HCT116 (cell line): ENCODE measurements around the gene SNTN. TPM values are rescaled to one million over a fixed set of nuclear protein-coding genes. Genes with fewer than 3 reads are reported as not detected.

Experiments used
- ATAC-seq: fragments of 200-7000 bp; cut with Tn5 transposase; 2 replicates; pipeline ENCODE4 v1.9.1; 2020; ENCODE audit warnings: mild to moderate bottlenecking, moderate library complexity
- BruUV-seq: library from RNA; stranded (reverse); fragments of 400-500 nt; replicated peaks from 2 replicates; lab custom pipeline; 2021; lab: Mats Ljungman, UMichigan
- CTCF ChIA-PET: fragments of 300-600 bp; sonication (Branson Sonifier 250); formaldehyde crosslinking; loops from one replicate; lab custom pipeline; 2021; ENCODE audit warnings: antibody characterized with exemption; lab: Charles Lee
- POLR2A ChIA-PET: fragments of 300-600, 350-600 bp; sonication (Branson Sonifier 250); formaldehyde crosslinking; loops from one replicate; lab custom pipeline; 2021; ENCODE audit warnings: antibody characterized with exemption; lab: Charles Lee
- RAD21 ChIA-PET, 2 experiments: fragments of 300-600 bp; sonication (Branson Sonifier 250); formaldehyde crosslinking; loops; one replicate each; lab custom pipeline; 2023; ENCODE audit warnings: low total read pairs in 2 of 2; ENCODE audit not compliant: uncharacterized antibody in 2 of 2, unreplicated experiment in 2 of 2, low non-redundant PET in 1 of 2; lab: Charles Lee
- DNase-seq: peaks from one replicate; pipeline ENCODE4 v3.0.0-alpha.2; 2010; ENCODE audit warnings: low read depth, low spot score
- H2AFZ ChIP-seq: fragments of 200-600 bp; shearing (Covaris generic), sonication (generic); 2 replicates; pipeline ENCODE4 v1.6.1; 2017; ENCODE audit warnings: low read depth, mixed run types, mixed read lengths, antibody characterized with exemption, low read length; ENCODE audit not compliant: poor library complexity, severe bottlenecking
- H3K27ac ChIP-seq: 2 replicates; pipeline ENCODE4 v1.5.1; 2012; ENCODE audit warnings: low read depth, low read length
- H3K27me3 ChIP-seq: fragments of 200-600 bp; sonication (generic); 2 replicates; pipeline ENCODE4 v1.6.1; 2016; ENCODE audit warnings: mixed run types, low read length, mixed read lengths; ENCODE audit not compliant: insufficient read depth
- H3K36me3 ChIP-seq, 2 experiments: fragments of 200-500 bp in 1 of 2; fragments of 200-600 bp in 1 of 2; sonication (Bioruptor generic) in 1 of 2; sonication (generic) in 1 of 2; 2 replicates each; pipeline versions ENCODE4 v1.5.1 to v1.6.1; 2014 to 2016; ENCODE audit warnings: low read length in 2 of 2, inconsistent platforms in 1 of 2, mixed read lengths in 1 of 2, mixed run types in 1 of 2; ENCODE audit not compliant: insufficient read depth in 2 of 2, control insufficient read depth in 1 of 2
- H3K4me1 ChIP-seq, 2 experiments: fragments of 200-600 bp in 1 of 2; sonication (generic) in 1 of 2; 2 replicates each; pipeline versions ENCODE4 v1.5.1 to v1.6.1; 2012 to 2017; ENCODE audit warnings: low read length in 2 of 2, inconsistent platforms in 1 of 2, mild to moderate bottlenecking in 1 of 2, mixed read lengths in 1 of 2, mixed run types in 1 of 2, moderate library complexity in 1 of 2; ENCODE audit not compliant: insufficient read depth in 2 of 2, control insufficient read depth in 1 of 2
- H3K4me2 ChIP-seq: fragments of 200-600 bp; sonication (generic); 2 replicates; pipeline ENCODE4 v1.6.1; 2017; ENCODE audit warnings: mixed run types, low read length, mixed read lengths
- H3K4me3 ChIP-seq, 2 experiments: fragments of 200-600 bp in 1 of 2; sonication (generic) in 1 of 2; replicated peaks in 1 of 2; 2 replicates each; pipeline ENCODE4 v1.5.1; 2011 to 2016; ENCODE audit warnings: low read length in 2 of 2, control low read depth in 1 of 2, low read depth in 1 of 2, mild to moderate bottlenecking in 1 of 2, mixed read lengths in 1 of 2, mixed run types in 1 of 2
- H3K79me2 ChIP-seq: fragments of 200-600 bp; sonication (generic); 2 replicates; pipeline ENCODE4 v1.6.1; 2017; ENCODE audit warnings: mild to moderate bottlenecking, mixed run types, low read length, moderate library complexity, mixed read lengths; ENCODE audit not compliant: insufficient read depth
- H3K9ac ChIP-seq: fragments of 200-600 bp; sonication (generic); 2 replicates; pipeline ENCODE4 v1.6.1; 2016; ENCODE audit warnings: low read length, mixed read lengths
- H3K9me2 ChIP-seq: fragments of 200-600 bp; sonication (generic), shearing (Covaris generic); 2 replicates; pipeline ENCODE4 v1.6.1; 2017; ENCODE audit warnings: mixed run types, mild to moderate bottlenecking, moderate library complexity; ENCODE audit not compliant: insufficient read depth
- H3K9me3 ChIP-seq, 2 experiments: fragments of 200-500 bp in 1 of 2; fragments of 200-600 bp in 1 of 2; sonication (Bioruptor generic) in 1 of 2; sonication (generic) in 1 of 2; 2 replicates each; pipeline ENCODE4 v1.6.1; 2014 to 2017; ENCODE audit warnings: low read length in 2 of 2, mixed read lengths in 2 of 2, inconsistent platforms in 1 of 2, low read depth in 1 of 2, mild to moderate bottlenecking in 1 of 2, mixed run types in 1 of 2, moderate library complexity in 1 of 2; ENCODE audit not compliant: control insufficient read depth in 1 of 2, insufficient read depth in 1 of 2
- H4K20me1 ChIP-seq: fragments of 200-600 bp; sonication (generic), shearing (Covaris generic); 2 replicates; pipeline ENCODE4 v1.6.1; 2017; ENCODE audit warnings: mixed run types, mild to moderate bottlenecking, moderate library complexity; ENCODE audit not compliant: insufficient read depth
- CTCF ChIP-seq, 3 experiments: fragments of 200-600 bp in 1 of 3; sonication (generic) in 1 of 3; IDR thresholded peaks in 2 of 3; conservative IDR thresholded peaks in 1 of 3; 2 replicates each; pipeline ENCODE4 v1.5.1; 2012 to 2017; ENCODE audit warnings: low read depth in 2 of 3, low read length in 2 of 3, antibody characterized with exemption in 1 of 3, borderline replicate concordance in 1 of 3, control low read depth in 1 of 3, mild to moderate bottlenecking in 1 of 3, mixed read lengths in 1 of 3, mixed run types in 1 of 3, moderate library complexity in 1 of 3; ENCODE audit not compliant: insufficient read depth in 1 of 3
- EGR1 ChIP-seq: IDR thresholded peaks from 2 replicates; pipeline ENCODE4 v1.6.1; 2012; ENCODE audit warnings: low read depth
- EZH2 ChIP-seq: fragments of 200-600 bp; sonication (generic); IDR thresholded peaks from 2 replicates; pipeline ENCODE4 v1.6.1; 2017; ENCODE audit warnings: antibody characterized with exemption, mixed run types
- EZH2phosphoT487 ChIP-seq: fragments of 200-600 bp; IDR thresholded peaks from 2 replicates; pipeline ENCODE4 v1.6.1; 2018; ENCODE audit warnings: antibody characterized with exemption, borderline replicate concordance
- POLR2AphosphoS5 ChIP-seq: IDR thresholded peaks from 2 replicates; pipeline ENCODE4 v1.6.1; 2011; ENCODE audit warnings: mild to moderate bottlenecking, low read depth, low read length, moderate library complexity
- TCF7L2 ChIP-seq: IDR thresholded peaks from 2 replicates; pipeline ENCODE4 v1.7.0; 2011; ENCODE audit warnings: borderline replicate concordance, inconsistent platforms; ENCODE audit not compliant: insufficient read depth, insufficient read length; ENCODE audit errors: extremely low read depth
- YY1 ChIP-seq: IDR thresholded peaks from 2 replicates; pipeline ENCODE4 v1.6.1; 2011; ENCODE audit warnings: low read length, low read depth, moderate library complexity, mild to moderate bottlenecking; ENCODE audit not compliant: insufficient replicate concordance; ENCODE audit errors: extremely low read depth
- ZBTB33 ChIP-seq: IDR thresholded peaks from 2 replicates; pipeline ENCODE4 v1.6.1; 2011; ENCODE audit warnings: mild to moderate bottlenecking, low read length, moderate library complexity; ENCODE audit not compliant: insufficient replicate concordance; ENCODE audit errors: extremely low read depth
- intact Hi-C: fragments of 100-400 bp; cut with micrococcal nuclease; formaldehyde crosslinking; loops from 2 replicates; pipeline ENCODE4 v1.10.0; 2022
- total RNA-seq: library from RNA; stranded (reverse); gene quantifications from one replicate; pipeline ENCODE4 v1.2.1, GENCODE V29; 2021; ENCODE audit not compliant: unreplicated experiment

SNTN gene
- total RNA-seq, 1 experiment from 2014 or later: not detected

GRCh38 chr3:63705092-63705645 is 52.7 kb downstream of the SNTN start:
- no peak for ATAC-seq
- no peaks in the 10 kb centered on the region for H3K36me3 ChIP-seq
- intact Hi-C loops: no loop called here
- no peak overlapping the region for H3K4me2 ChIP-seq
- H4K20me1 ChIP-seq: no peaks in the 10 kb centered on the region
- no TSS peak for BruUV-seq
- no peak overlapping the region for H3K27ac ChIP-seq
- no peaks in the 10 kb centered on the region for H3K9me3 ChIP-seq
- H3K27me3 ChIP-seq: peaks cover 20% of the 10 kb centered on the region; the same call in 1 of the 2 replicates
- DNase-seq: no peak
- H3K4me1 ChIP-seq: no peaks in the 10 kb centered on the region
- no peak overlapping the region for H3K9ac ChIP-seq
- ChIA-PET CTCF (no interaction called here), RAD21 (no interaction called here), POLR2A (no interaction called here)
- H3K4me3 ChIP-seq: no peak overlapping the region
- no peak overlapping the region for H2AFZ ChIP-seq
- no peak for TF ChIP-seq ZBTB33
- TF ChIP-seq EZH2: no peak
- no peak for TF ChIP-seq POLR2AphosphoS5
- no peaks in the 10 kb centered on the region for H3K9me2 ChIP-seq
- H3K79me2 ChIP-seq: no peaks in the 10 kb centered on the region

GRCh38 chr3:63706321-63707085 is 54.0 kb downstream of the SNTN start:
- ATAC-seq (no peak), DNase-seq (no peak)
- no peaks in the 10 kb centered on the region for H3K36me3 ChIP-seq
- H3K9me3 ChIP-seq: no peaks in the 10 kb centered on the region
- H3K9ac ChIP-seq: no peak overlapping the region
- no peak overlapping the region for H3K27ac ChIP-seq
- H3K4me1 ChIP-seq: no peaks in the 10 kb centered on the region
- no TSS peak for BruUV-seq
- no peak overlapping the region for H2AFZ ChIP-seq
- RAD21 ChIA-PET: no interaction called here
- H3K4me3 ChIP-seq: no peak overlapping the region
- intact Hi-C loops: no loop called here
- TF ChIP-seq EZH2phosphoT487 (no peak), TCF7L2 (no peak), YY1 (no peak), EGR1 (no peak), CTCF (IDR thresholded peaks at IDR 0.05 in 2 of 3, conservative IDR thresholded peaks at IDR 0.05 in 1 of 3; ENCODE audit: borderline replicate concordance in 1 of 3, insufficient read depth in 1 of 3, low read depth in 2 of 3, low read length in 2 of 3) (no peak)
- no peak overlapping the region for H3K4me2 ChIP-seq
- CTCF ChIA-PET: no interaction called here
- POLR2A ChIA-PET: no interaction called here
- H3K9me2 ChIP-seq: no peaks in the 10 kb centered on the region
- peaks cover 20% of the 10 kb centered on the region; the same call in 1 of the 2 replicates for H3K27me3 ChIP-seq
- no peaks in the 10 kb centered on the region for H3K79me2 ChIP-seq
- H4K20me1 ChIP-seq: no peaks in the 10 kb centered on the region
